HG02970 (cell line): ENCODE data around the gene MYO5A.

Source experiments
- ATAC-seq: cut with Tn5 transposase; IDR thresholded peaks from one replicate; pipeline ENCODE4 v1.9.1; 2021; ENCODE audit warnings: mild to moderate bottlenecking, moderate library complexity, moderate number of reproducible peaks; ENCODE audit not compliant: unreplicated experiment, low FRiP score

Gene MYO5A

DNA sequence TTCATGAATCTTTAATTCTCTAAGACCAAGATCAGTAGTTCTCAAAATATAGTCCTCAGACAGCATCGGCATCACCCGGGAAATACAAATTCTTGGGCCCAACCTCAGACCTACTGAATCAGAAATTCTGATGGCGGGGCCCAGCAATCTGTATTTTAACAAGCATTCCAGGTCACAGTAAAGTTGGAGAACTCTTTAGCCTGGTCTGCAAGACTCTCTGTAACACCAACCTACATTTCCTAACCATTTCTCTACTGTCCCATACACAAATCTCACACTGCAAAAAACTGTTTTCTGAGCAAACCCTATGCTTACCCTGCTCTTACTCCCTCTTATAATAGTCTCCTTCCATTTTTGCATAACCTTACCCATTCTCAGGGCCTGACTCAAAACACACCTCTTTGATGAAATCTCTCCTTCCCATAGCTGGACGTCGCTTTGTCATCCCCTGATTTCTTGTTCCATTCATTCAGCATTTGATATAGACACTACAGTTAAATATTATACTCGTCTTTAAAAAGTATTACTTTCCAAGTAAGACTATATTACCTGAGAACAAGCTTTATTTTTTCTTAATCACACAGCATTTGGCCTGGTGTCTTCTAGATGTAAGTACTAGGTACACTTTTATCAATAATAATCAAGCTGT is 149.8 kb downstream of the MYO5A start:
- ATAC-seq: peak; percentile 38

DNA sequence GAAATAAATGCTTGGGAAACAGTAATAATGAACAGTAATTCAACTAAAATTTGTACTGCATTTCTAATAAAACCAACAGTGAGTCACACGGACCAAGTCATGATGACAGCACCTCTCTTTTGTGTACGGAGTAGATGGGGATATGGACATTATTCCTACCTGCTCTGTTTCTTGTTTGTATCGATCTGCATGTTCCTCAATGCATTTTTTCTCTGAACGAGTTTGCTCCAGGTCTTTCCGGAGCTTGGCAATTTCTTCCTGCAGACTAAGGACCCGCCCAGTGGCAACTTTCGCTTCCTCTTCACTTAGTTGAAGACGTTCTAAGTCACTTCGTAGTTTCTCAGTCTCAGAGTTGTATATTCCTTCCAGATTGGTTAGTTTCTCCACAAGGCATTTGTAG is 158.7 kb downstream of the MYO5A start:
- no peak for ATAC-seq

DNA sequence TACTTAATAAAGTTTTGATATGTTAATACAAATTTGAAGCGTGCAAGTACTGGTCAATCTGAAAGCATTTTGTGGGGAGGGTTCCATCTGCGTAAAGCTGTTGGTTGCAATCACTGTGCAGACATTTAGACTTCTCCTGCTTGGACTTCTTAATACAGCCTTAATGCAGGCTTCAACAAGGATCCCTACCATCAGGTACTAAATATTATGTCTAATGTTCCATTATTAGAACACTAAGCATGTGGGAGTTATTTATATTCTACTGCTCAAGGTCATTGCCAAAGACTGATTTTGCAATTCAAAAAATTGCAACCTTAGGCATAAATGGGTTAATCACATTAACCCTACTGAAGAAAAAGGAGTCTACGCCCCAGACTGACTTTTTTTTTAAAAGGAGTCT is 159.2 kb downstream of the MYO5A start:
- ATAC-seq: no peak

GRCh38 chr15:52369030-52369429 is 159.7 kb downstream of the MYO5A start:
- ATAC-seq: no peak

DNA sequence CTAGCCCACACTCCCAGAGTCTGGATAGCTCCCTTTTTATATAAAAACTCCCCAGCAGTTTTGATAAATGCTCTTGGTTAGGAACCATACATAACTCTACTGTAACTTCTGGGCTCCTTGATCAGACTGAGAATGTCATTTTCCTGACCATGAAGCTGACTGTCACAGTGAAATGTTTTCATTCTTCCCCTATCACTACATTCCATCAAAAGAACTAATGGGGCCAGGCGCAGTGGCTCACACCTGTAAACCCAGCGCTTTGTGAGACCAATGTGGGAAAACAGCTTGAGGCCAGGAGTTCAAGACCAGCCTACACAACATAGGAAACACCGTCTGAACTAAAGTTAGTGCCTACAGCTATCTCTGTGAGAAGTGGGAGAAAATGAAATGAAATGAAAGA is 160.3 kb downstream of the MYO5A start:
- ATAC-seq: no peak

DNA sequence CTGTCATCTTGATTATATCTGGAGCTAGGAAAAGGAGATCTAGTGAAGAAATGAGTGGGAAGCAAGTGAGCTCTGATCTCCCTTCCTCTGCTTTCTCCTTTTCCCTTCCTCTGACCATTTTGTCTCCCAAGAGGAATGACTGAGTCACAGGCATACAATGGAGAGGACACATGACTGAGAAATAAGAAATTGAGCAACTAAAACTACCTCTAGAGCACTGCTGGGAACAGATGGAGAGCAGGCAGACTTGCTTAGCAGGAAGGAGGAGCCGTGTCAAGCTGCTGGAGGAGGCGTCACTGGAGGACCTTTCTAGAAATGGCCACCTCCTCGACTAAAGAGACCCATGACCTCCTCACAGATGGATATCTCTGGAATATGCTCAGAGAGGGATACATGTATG is 166.2 kb downstream of the MYO5A start:
- no peak for ATAC-seq

DNA sequence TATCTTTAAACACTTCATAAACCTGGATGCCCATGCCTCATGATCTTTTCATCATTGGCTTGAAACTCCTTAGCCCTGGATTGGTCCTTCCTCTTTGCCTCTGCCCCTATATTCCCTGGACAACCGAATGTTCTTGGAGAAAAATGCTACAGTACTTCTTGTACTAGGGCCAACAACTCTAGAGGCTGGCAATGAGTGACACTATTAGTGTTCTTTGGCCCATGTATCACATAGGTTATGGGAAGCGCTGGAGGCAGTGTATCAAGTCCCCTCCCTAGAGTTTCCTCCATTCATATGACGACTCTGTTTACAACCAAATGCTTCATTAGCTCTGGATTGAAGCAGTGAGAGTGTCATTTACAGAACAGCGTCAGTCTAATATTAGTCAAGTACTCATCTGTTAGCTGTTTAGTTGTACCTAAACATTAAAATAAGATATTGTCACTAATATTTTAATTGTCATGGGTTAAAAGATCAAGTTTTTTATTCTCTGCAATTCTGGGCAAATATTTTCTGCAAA is 166.6 kb downstream of the MYO5A start:
- ATAC-seq: no peak

- ATAC-seq: no peak
Measured at GRCh38 chr15:52361494-52361893, 167.2 kb downstream of the MYO5A start.

GRCh38 chr15:52360229-52361203 is 168.2 kb downstream of the MYO5A start:
- ATAC-seq: no peak

DNA sequence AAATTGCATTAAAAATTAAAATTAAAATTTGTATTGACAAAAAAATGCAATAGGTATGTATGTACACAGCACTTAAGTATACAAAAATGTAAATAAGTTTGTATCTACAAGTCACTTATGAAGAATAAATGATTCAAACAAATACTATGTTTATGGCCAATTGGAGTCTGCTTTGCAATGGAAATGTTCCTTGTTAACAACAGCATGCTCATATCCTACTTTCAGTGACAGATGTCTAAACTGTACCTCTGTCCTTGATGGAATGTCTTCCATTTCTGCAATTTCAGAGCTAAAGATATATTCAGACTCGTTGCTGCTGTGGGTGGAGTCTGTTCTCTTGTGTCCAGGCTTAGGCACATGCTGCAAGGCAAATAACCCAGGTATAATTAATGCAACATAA is 169.0 kb downstream of the MYO5A start:
- no peak for ATAC-seq

DNA sequence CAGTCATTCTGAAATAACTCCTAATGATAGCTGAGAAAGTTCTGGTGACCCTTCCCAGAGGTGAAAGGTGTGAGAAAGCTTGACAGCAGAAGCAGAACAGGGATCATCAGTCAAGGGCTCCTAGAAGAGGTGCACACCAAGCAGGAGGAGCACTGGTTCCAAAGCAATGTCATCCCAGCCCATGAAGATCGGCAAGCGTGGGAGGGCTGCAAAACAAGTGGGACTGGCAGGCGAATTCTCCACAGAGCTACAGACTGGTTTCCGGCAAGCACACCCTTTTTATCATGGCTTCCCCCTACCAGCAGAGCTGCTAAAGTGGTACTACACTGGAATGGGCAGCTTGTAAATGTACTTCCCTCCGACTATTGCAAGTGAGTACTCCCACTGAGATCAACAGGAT is 170.7 kb downstream of the MYO5A start:
- no peak for ATAC-seq

DNA sequence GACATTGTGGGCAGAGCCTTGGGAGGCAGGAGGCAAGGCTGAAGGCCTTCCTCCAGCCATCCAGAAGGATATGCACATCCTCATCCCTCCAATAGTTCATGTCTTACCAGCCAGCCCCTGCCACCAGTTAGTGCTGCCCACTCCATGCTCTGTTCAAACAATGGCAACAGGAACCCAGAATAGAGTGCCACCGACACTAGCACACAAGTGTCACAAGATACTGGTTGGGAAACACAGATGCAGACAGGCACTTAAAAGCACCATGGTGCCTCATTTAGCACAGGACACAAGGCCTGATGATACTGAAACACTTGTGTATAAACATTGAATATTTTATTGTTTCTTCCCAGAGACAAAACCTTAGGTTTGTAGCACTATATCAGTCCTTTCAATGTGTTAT is 176.6 kb downstream of the MYO5A start:
- no peak for ATAC-seq

- no peak for ATAC-seq
Measured at GRCh38 chr15:52351206-52351908, 177.3 kb downstream of the MYO5A start.

- ATAC-seq: no peak
Measured at GRCh38 chr15:52350423-52350822, 178.3 kb downstream of the MYO5A start.

DNA sequence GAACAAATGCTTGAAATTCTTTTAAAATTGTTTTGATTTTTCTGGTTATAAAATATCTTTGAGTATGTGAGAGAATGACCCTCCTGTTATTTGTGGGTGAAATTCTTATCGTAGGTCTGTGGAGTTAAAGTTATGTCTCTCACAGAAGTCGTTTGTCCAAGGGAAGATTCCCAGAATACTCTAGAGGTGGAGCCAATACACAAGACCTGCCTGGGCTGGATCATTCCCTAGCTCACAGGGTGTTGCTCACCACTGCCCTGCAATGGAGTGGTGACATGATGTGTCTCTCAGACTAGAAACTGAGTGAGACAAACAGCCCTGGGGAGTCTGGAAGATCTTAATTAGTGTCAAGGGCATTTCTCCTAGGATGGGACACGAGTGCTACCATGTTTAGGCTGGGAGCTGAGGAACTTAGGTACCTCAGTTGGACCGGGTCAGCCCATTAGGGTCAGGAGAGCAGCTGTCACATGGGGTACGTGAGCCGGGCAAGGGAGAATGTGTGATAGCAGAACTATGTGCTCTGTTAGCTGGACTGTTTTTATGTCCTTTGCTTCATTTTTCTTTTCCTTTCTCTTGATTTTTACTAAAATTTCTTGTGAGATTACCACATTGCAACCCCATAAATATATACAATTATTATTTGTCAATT is 179.5 kb downstream of the MYO5A start:
- no peak for ATAC-seq

DNA sequence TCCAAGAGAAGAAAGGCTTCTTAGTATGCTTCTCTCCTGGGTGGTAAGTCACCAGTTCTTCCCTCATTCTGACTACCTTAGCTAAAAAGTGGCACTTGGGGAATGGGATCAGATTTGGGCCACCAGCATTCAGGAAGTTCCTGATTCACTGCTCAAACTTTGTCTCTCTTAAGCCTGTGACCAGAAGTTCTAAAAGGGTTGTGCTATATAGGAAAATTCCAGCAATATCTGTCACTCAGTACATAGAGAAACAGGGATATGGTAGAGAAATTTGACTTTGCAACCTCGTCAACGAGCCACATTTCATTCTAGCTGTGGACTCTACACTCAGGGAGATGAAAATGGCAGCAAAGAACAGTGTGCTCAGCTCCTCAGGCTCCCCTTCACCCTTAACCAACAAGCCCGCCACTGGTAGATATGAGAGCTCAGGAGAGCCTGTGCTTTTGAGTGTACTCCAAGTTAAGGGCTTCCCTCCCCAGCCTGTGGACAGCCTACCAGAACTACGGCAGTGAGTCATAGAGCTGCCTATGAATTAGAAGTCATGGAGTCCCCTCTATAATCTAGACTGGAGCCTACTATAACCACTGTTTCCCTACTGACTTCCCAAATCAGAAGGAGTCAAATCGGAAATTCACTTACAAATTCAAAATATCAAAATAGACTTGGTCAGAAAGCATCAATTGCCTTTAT is 180.5 kb downstream of the MYO5A start:
- ATAC-seq: no peak

DNA sequence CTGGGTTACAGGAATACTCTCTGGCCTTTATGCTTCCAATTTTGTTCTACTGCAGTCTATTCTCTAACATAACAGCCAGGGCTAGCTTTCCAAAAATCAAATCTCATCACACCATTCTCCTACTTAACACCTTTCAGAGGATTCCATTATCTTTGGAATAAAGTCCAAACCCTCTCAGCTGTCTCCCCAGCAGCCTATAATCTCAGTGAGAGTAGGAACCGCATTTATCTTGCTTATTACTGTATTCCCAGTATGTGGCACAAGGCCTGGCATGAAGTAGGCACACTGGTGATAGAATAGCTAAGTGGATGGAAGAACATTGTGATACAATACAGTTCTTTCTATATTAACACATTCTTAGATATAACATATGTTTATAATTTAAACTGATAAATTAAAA is 184.1 kb downstream of the MYO5A start:
- no peak for ATAC-seq

DNA sequence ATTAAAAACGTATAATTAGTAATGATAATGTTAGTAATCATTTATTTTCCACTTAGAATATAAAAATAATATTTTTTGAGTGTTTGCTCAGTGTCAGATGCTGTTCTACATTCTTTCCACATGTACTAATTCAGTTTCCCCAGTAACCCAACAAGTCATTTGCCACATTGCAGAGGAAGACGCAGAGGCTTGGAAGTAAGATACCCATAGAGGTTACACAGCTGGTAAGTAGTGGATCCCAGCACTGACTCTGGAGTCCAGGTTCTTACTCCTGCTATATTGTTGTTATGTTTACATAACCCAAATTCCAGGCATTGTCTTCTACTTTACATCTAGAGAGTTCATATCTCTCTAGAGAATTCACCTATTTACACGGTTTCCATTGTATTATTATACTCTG is 184.8 kb downstream of the MYO5A start:
- ATAC-seq: no peak

GRCh38 chr15:52340093-52340492 is 188.6 kb downstream of the MYO5A start:
- ATAC-seq: no peak

DNA sequence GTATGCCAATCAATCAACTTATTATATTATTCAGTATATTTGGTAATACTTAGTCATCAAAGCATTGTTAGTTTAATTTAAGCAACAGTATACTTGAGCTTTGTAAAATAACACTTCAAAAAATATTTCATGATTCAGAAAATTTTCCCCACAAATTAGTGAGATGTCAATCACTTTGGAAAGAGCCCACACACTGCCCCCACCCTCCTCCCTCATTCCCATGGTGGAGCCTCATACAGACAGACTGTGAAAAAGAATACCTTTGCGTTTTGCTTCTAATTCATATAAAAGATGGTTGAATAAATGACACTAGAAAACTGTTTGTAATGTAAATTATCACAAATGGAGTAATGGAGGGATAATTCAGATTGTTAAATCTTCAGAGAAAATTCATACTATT is 189.8 kb downstream of the MYO5A start:
- no peak for ATAC-seq
